VCaP (cell line): ENCODE measurements around the gene OXT.

Source experiments
- H3K27ac ChIP-seq: fragments of 450-650 bp; 2 replicates; pipeline ENCODE4 v1.5.1; 2017
- TF ChIP-seq, protein P1 (sequence below): fragments of 450-650 bp; conservative IDR thresholded peaks from 2 replicates; pipeline ENCODE4 v1.5.1; 2017; ENCODE audit warnings: mild to moderate bottlenecking, moderate library complexity

The OXT gene

DNA sequence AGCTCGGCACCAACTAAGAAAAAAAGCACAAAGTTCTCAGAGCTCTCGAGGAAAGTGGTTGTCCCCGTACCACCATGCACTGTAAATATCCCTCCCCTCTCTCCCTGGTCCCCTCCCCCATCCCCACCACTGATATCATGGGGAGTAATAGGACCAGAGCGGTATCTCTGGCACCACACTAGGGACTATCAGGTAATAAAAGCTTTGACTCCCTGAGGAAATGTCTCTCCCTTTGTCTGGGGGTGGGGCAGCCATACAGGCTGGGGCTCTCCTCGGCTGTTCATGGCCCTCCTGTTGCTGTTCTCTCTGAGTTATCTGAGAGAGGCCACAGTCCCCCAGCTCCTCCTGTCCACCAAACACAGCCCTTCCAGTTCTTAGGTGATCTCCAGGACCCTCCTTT is 33.0 kb upstream of the OXT start:
- H3K27ac ChIP-seq, result peak overlapping the region; percentile 96; the same call in 1 of the 2 replicates
- TF ChIP-seq, protein P1, sequence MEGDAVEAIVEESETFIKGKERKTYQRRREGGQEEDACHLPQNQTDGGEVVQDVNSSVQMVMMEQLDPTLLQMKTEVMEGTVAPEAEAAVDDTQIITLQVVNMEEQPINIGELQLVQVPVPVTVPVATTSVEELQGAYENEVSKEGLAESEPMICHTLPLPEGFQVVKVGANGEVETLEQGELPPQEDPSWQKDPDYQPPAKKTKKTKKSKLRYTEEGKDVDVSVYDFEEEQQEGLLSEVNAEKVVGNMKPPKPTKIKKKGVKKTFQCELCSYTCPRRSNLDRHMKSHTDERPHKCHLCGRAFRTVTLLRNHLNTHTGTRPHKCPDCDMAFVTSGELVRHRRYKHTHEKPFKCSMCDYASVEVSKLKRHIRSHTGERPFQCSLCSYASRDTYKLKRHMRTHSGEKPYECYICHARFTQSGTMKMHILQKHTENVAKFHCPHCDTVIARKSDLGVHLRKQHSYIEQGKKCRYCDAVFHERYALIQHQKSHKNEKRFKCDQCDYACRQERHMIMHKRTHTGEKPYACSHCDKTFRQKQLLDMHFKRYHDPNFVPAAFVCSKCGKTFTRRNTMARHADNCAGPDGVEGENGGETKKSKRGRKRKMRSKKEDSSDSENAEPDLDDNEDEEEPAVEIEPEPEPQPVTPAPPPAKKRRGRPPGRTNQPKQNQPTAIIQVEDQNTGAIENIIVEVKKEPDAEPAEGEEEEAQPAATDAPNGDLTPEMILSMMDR, result no peak

GRCh38 chr20:3039426-3039825 is 32.0 kb upstream of the OXT start:
- H3K27ac ChIP-seq, result peak overlapping the region; percentile 96; the same call in 1 of the 2 replicates
- TF ChIP-seq, protein P1, result no peak

DNA sequence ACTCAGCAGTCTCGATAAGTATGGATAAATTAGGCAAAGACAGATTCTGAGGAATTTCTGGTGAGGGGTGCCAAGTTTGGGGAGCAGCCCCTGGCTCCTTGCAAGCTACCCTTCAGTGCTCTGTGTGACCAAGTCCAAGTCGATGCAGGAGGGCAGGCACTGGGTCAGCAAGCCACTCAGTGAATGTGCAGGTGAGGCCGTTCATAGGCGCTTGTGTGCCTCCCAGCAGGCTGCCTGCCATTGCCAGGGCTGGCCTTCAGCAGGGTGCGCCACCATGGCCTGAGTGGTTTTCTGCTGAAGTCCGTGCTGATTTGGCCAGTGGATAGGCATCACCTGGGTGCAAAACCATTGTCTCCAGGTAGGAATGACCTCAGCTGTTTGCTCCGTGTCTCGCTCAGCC is 31.3 kb upstream of the OXT start:
- TF ChIP-seq, protein P1, result no peak

GRCh38 chr20:3041854-3042409 is 29.5 kb upstream of the OXT start:
- peak overlapping the region; percentile 96 for H3K27ac ChIP-seq
- TF ChIP-seq, protein P1, result no peak

More for the DNA sequence above, 31.3 kb upstream of the OXT start:
- peak overlapping the region; percentile 96 for H3K27ac ChIP-seq

DNA sequence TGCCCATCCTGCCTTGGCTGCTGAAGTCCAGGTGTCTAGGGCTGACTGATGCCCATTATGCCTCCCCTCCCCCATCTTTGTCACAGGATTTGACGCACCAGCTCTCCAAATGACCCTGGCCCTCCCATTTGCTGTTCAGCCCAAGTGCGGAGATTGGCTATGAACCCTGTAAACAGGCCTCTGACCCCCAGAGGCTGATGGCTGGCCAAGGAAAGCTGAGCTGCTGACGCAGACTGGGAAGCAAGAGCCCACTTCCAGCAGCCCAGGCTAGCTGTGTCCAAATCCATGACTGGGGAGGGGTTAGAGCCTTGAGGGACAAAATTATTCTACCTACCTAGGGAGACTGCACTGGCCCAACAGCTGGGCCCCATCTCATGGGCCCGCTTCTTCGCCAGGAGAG is 28.8 kb upstream of the OXT start:
- TF ChIP-seq, protein P1, result no peak
- peak overlapping the region; percentile 96 for H3K27ac ChIP-seq

- H3K27ac ChIP-seq, result peak within 1 kb of the TSS; percentile 96
Observed at GRCh38 chr20:3043322-3043721, 28.1 kb upstream of the OXT start, which contains the start of gene GNRH2. Gene GNRH2, plus strand, starts transcription at chr20:3043622. Its CDS starts 793 bp downstream, at chr20:3044415.

GRCh38 chr20:3044336-3044965 is 27.0 kb upstream of the OXT start:
- TF ChIP-seq, protein P1, result no peak
- H3K27ac ChIP-seq, result peak overlapping the region; percentile 96

More at GRCh38 chr20:3043322-3043721, 28.1 kb upstream of the OXT start, which contains the start of gene GNRH2:
- TF ChIP-seq, protein P1, result no peak
